Caco-2 (cell line): ENCODE results near the gene MAP3K15. TPM values are rescaled to one million over a fixed set of nuclear protein-coding genes. Genes with fewer than 3 reads are reported as not detected.
A peak's percentile ranks its signal among the peaks of the same experiment; 100 is the strongest.

Experiments
- BruUV-seq: library from RNA; stranded (reverse); fragments of 400-500 nt; replicated peaks from 2 replicates; lab custom pipeline; 2021; lab: Mats Ljungman, UMichigan
- CTCF ChIA-PET: fragments of 300-600 bp; sonication (Branson Sonifier 250); formaldehyde crosslinking; loops from one replicate; lab custom pipeline; 2022; ENCODE audit warnings: antibody characterized with exemption; lab: Charles Lee
- POLR2A ChIA-PET: fragments of 300-600 bp; sonication (Branson Sonifier 250); formaldehyde crosslinking; loops from one replicate; lab custom pipeline; 2022; ENCODE audit warnings: antibody characterized with exemption; lab: Charles Lee
- DNase-seq, 2 experiments: peaks; one replicate each; pipeline versions ENCODE4 v3.0.0 to v3.0.0-alpha.2; 2020 to 2022
- H3K27me3 ChIP-seq: replicated peaks from 2 replicates; pipeline ENCODE4 v1.6.0; 2011; ENCODE audit warnings: low read length; ENCODE audit not compliant: control insufficient read depth, insufficient read depth
- H3K36me3 ChIP-seq: 2 replicates; pipeline ENCODE4 v1.5.1; 2011; ENCODE audit warnings: low read length; ENCODE audit not compliant: control insufficient read depth, insufficient read depth
- H3K4me1 ChIP-seq: fragments of 250-450 bp; sonication (Bioruptor Pico); 2 replicates; pipeline ENCODE4 v1.5.1; 2020; ENCODE audit warnings: mild to moderate bottlenecking
- H3K4me3 ChIP-seq: 2 replicates; pipeline ENCODE4 v1.5.1; 2011; ENCODE audit warnings: low read depth, mild to moderate bottlenecking, control low read depth, low read length
- H3K9me3 ChIP-seq: fragments of 250-450 bp; sonication (Bioruptor Pico); 2 replicates; pipeline ENCODE4 v1.5.1; 2020; ENCODE audit warnings: mild to moderate bottlenecking, moderate library complexity
- H3K27ac Mint-ChIP-seq: one replicate; pipeline ENCODE4 v1.8.0; 2022; ENCODE audit warnings: mixed read lengths; ENCODE audit not compliant: unreplicated experiment
- H3K27me3 Mint-ChIP-seq: one replicate; pipeline ENCODE4 v1.8.0; 2022; ENCODE audit warnings: mixed read lengths; ENCODE audit not compliant: insufficient read depth, unreplicated experiment
- H3K36me3 Mint-ChIP-seq: one replicate; pipeline ENCODE4 v1.8.0; 2022; ENCODE audit warnings: mild to moderate bottlenecking, mixed read lengths; ENCODE audit not compliant: insufficient read depth, unreplicated experiment
- H3K4me1 Mint-ChIP-seq: one replicate; pipeline ENCODE4 v1.8.0; 2022; ENCODE audit warnings: low read depth, mixed read lengths; ENCODE audit not compliant: unreplicated experiment
- H3K4me3 Mint-ChIP-seq: one replicate; pipeline ENCODE4 v1.8.0; 2022; ENCODE audit warnings: mild to moderate bottlenecking, moderate library complexity, mixed read lengths; ENCODE audit not compliant: unreplicated experiment
- H3K9me3 Mint-ChIP-seq: one replicate; pipeline ENCODE4 v1.8.0; 2022; ENCODE audit warnings: mixed read lengths; ENCODE audit not compliant: unreplicated experiment
- CTCF ChIP-seq, 2 experiments: fragments of 200-600 bp in 1 of 2; IDR thresholded peaks; 1 replicate in 1 of 2; 2 replicates in 1 of 2; pipeline versions ENCODE4 v1.5.1 to v1.8.0; 2011 to 2022; ENCODE audit warnings: antibody characterized with exemption in 1 of 2, control low read depth in 1 of 2, inconsistent platforms in 1 of 2, low read depth in 1 of 2, low read length in 1 of 2, mild to moderate bottlenecking in 1 of 2, moderate library complexity in 1 of 2; ENCODE audit not compliant: insufficient read depth in 1 of 2, severe bottlenecking in 1 of 2, unreplicated experiment in 1 of 2
- intact Hi-C: fragments of 100-400 bp; cut with micrococcal nuclease; formaldehyde crosslinking; loops from one replicate; pipeline ENCODE4 v1.10.0; 2022; ENCODE audit not compliant: unreplicated experiment
- total RNA-seq: library from RNA; stranded (reverse); gene quantifications from 2 replicates; pipeline ENCODE4 v1.2.3, GENCODE V29; 2022

Gene MAP3K15
- total RNA-seq, 1 experiment from 2014 or later: 1.3 TPM

- intact Hi-C loops: no loop called here
- TF ChIP-seq CTCF (IDR thresholded peaks at IDR 0.05; ENCODE audit: insufficient read depth in 1 of 2, low read depth in 1 of 2, low read length in 1 of 2, severe bottlenecking in 1 of 2, unreplicated experiment in 1 of 2): no peak
- POLR2A ChIA-PET: no interaction called here
- H3K4me1 Mint-ChIP-seq: no peaks in the 10 kb centered on the region
- DNase-seq: no peak
- H3K27me3 Mint-ChIP-seq: no peaks in the 10 kb centered on the region
- Histone ChIP-seq H3K4me3 (no peak overlapping the region), H3K9me3 (no peaks in the 10 kb centered on the region), H3K4me1 (no peaks in the 10 kb centered on the region), H3K36me3 (no peaks in the 10 kb centered on the region), H3K27me3 (no peaks in the 10 kb centered on the region)
- BruUV-seq: no TSS peak
- CTCF ChIA-PET: no interaction called here
- peaks cover 41% of the 10 kb centered on the region for H3K36me3 Mint-ChIP-seq
- H3K27ac Mint-ChIP-seq: no peak overlapping the region
- H3K4me3 Mint-ChIP-seq: no peak overlapping the region
- H3K9me3 Mint-ChIP-seq: no peaks in the 10 kb centered on the region
These were observed 30.3 kb upstream of the MAP3K15 start for GRCh38 chrX:19545651-19546050.

GRCh38 chrX:19544693-19545305, 29.5 kb upstream of the MAP3K15 start:
- intact Hi-C loops: loop anchor here (1.0 kb wide), 1 partner anchor 344 kb away; no protein-coding TSS in a partner anchor
- Mint-ChIP-seq H3K36me3 (peaks cover 39% of the 10 kb centered on the region), H3K4me3 (no peak overlapping the region), H3K4me1 (no peaks in the 10 kb centered on the region), H3K27me3 (no peaks in the 10 kb centered on the region), H3K9me3 (no peaks in the 10 kb centered on the region), H3K27ac (peak overlapping the region; percentile 8)
- Histone ChIP-seq H3K36me3 (no peaks in the 10 kb centered on the region), H3K4me1 (no peaks in the 10 kb centered on the region), H3K9me3 (no peaks in the 10 kb centered on the region), H3K4me3 (no peak overlapping the region), H3K27me3 (no peaks in the 10 kb centered on the region)
- peak; percentile 47 to 59 for TF ChIP-seq CTCF (IDR thresholded peaks at IDR 0.05; ENCODE audit: insufficient read depth in 1 of 2, low read depth in 1 of 2, low read length in 1 of 2, severe bottlenecking in 1 of 2, unreplicated experiment in 1 of 2)
- ChIA-PET CTCF (no interaction called here), POLR2A (no interaction called here)
- DNase-seq: peak in 1 of 2 experiments; percentile 52
- no TSS peak for BruUV-seq

- H3K4me1 ChIP-seq: no peaks in the 10 kb centered on the region
- intact Hi-C loops: loop anchor here (1.0 kb wide), 1 partner anchor 344 kb away; no protein-coding TSS in a partner anchor
- POLR2A ChIA-PET: no interaction called here
- no peak overlapping the region for H3K4me3 ChIP-seq
- no peaks in the 10 kb centered on the region for H3K36me3 ChIP-seq
- no peaks in the 10 kb centered on the region for H3K9me3 ChIP-seq
- BruUV-seq: no TSS peak
- Mint-ChIP-seq H3K27ac (no peak overlapping the region), H3K4me1 (no peaks in the 10 kb centered on the region), H3K36me3 (peaks cover 31% of the 10 kb centered on the region), H3K4me3 (no peak overlapping the region), H3K27me3 (no peaks in the 10 kb centered on the region), H3K9me3 (no peaks in the 10 kb centered on the region)
- TF ChIP-seq CTCF (IDR thresholded peaks at IDR 0.05; ENCODE audit: insufficient read depth in 1 of 2, low read depth in 1 of 2, low read length in 1 of 2, severe bottlenecking in 1 of 2, unreplicated experiment in 1 of 2): no peak
- no peaks in the 10 kb centered on the region for H3K27me3 ChIP-seq
- no peak for DNase-seq
- CTCF ChIA-PET: no interaction called here
These were observed 28.7 kb upstream of the MAP3K15 start for GRCh38 chrX:19543951-19544381.
